HEK293 (cell line): ENCODE data around the gene RFTN1.

ENCODE experiments used
- CTCF ChIA-PET: fragments of 350-600 bp; formaldehyde crosslinking; extraction: SDS; loops from one replicate; lab custom pipeline; 2021; ENCODE audit warnings: antibody characterized with exemption; lab: Yijun Ruan, JAX
- POLR2A ChIA-PET: fragments of 300-600 bp; formaldehyde crosslinking; extraction: SDS; loops from one replicate; lab custom pipeline; 2020; ENCODE audit warnings: antibody characterized with exemption, inconsistent platforms; lab: Yijun Ruan, JAX
- H3K27ac ChIP-seq: fragments of 200-500 bp; sonication (Bioruptor generic); 2 replicates; pipeline ENCODE4 v1.5.1; 2014; ENCODE audit warnings: low read depth, low read length, control low read depth, inconsistent platforms; ENCODE audit errors: extremely low read depth
- H3K36me3 ChIP-seq, 2 experiments: fragments of 200-500 bp in 1 of 2; sonication (Bioruptor generic) in 1 of 2; 1 replicate in 1 of 2; 2 replicates in 1 of 2; pipeline ENCODE4 v1.5.1; 2014 to 2017; ENCODE audit warnings: inconsistent platforms in 2 of 2, low read length in 2 of 2; ENCODE audit not compliant: control insufficient read depth in 2 of 2, insufficient read depth in 1 of 2
- H3K4me1 ChIP-seq: fragments of 200-500 bp; sonication (Bioruptor generic); 2 replicates; pipeline ENCODE4 v1.5.1; 2014; ENCODE audit warnings: mild to moderate bottlenecking, low read length, inconsistent platforms; ENCODE audit not compliant: control insufficient read depth, insufficient read depth
- H3K4me3 ChIP-seq: 2 replicates; pipeline ENCODE4 v1.5.1; 2011; ENCODE audit warnings: low read depth, mild to moderate bottlenecking, control low read depth, low read length, moderate library complexity
- H3K9me3 ChIP-seq: fragments of 200-500 bp; sonication (Bioruptor generic); 2 replicates; pipeline ENCODE4 v1.5.1; 2014; ENCODE audit warnings: low read depth, low read length, inconsistent platforms; ENCODE audit not compliant: control insufficient read depth, insufficient read depth
- ATF2 ChIP-seq: fragments of 450-650 bp; formaldehyde crosslinking; IDR thresholded peaks from 2 replicates; pipeline ENCODE4 v1.5.1; 2016; ENCODE audit warnings: missing biosample characterization, missing genetic modification characterization, low read depth
- GLIS1 ChIP-seq: fragments of 450-650 bp; formaldehyde crosslinking; IDR thresholded peaks from 2 replicates; pipeline ENCODE4 v1.5.1; 2016; ENCODE audit warnings: missing biosample characterization, missing genetic modification characterization
- HIC1 ChIP-seq: fragments of 450-650 bp; formaldehyde crosslinking; IDR thresholded peaks from 2 replicates; pipeline ENCODE4 v1.5.1; 2016; ENCODE audit warnings: missing biosample characterization, missing genetic modification characterization
- ZBTB7A ChIP-seq: fragments of 450-650 bp; formaldehyde crosslinking; IDR thresholded peaks from 2 replicates; pipeline ENCODE4 v1.5.1; 2016; ENCODE audit warnings: low read depth, missing biosample characterization, missing genetic modification characterization
- ZEB2 ChIP-seq: fragments of 450-650 bp; formaldehyde crosslinking; IDR thresholded peaks from 2 replicates; pipeline ENCODE4 v1.5.1; 2016; ENCODE audit warnings: missing biosample characterization, missing genetic modification characterization
- ZFP69B ChIP-seq: fragments of 450-650 bp; formaldehyde crosslinking; IDR thresholded peaks from 2 replicates; pipeline ENCODE4 v1.5.1; 2016; ENCODE audit warnings: missing biosample characterization, missing genetic modification characterization
- ZNF138 ChIP-seq: fragments of 450-650 bp; formaldehyde crosslinking; IDR thresholded peaks from 2 replicates; pipeline ENCODE4 v1.5.1; 2016; ENCODE audit warnings: missing biosample characterization, missing genetic modification characterization, borderline replicate concordance
- ZNF184 ChIP-seq: fragments of 450-650 bp; IDR thresholded peaks from 2 replicates; pipeline ENCODE4 v1.5.1; 2018; ENCODE audit warnings: missing biosample characterization, mild to moderate bottlenecking, missing genetic modification characterization
- ZNF221 ChIP-seq: fragments of 450-650 bp; formaldehyde crosslinking; IDR thresholded peaks from 2 replicates; pipeline ENCODE4 v1.5.1; 2017; ENCODE audit warnings: missing biosample characterization, missing genetic modification characterization, borderline replicate concordance
- ZNF248 ChIP-seq: fragments of 450-650 bp; formaldehyde crosslinking; IDR thresholded peaks from 2 replicates; pipeline ENCODE4 v1.5.1; 2017; ENCODE audit warnings: missing biosample characterization, missing genetic modification characterization
- ZNF274 ChIP-seq, 2 experiments: fragments of 200-500 bp in 1 of 2; fragments of 450-650 bp in 1 of 2; sonication (Bioruptor generic) in 1 of 2; formaldehyde crosslinking in 1 of 2; IDR thresholded peaks; 2 replicates each; pipeline versions ENCODE4 v1.5.1 to v1.6.1; 2014 to 2016; ENCODE audit warnings: borderline replicate concordance in 1 of 2, inconsistent platforms in 1 of 2, low read length in 1 of 2, missing biosample characterization in 1 of 2, missing genetic modification characterization in 1 of 2
- ZNF335 ChIP-seq: fragments of 450-650 bp; formaldehyde crosslinking; conservative IDR thresholded peaks from 2 replicates; pipeline ENCODE4 v1.5.1; 2016; ENCODE audit warnings: missing biosample characterization, missing genetic modification characterization
- ZNF488 ChIP-seq: fragments of 450-650 bp; formaldehyde crosslinking; IDR thresholded peaks from 2 replicates; pipeline ENCODE4 v1.5.1; 2016; ENCODE audit warnings: missing biosample characterization, missing genetic modification characterization
- ZNF530 ChIP-seq: fragments of 450-650 bp; formaldehyde crosslinking; IDR thresholded peaks from 2 replicates; pipeline ENCODE4 v1.5.1; 2016; ENCODE audit warnings: low read depth, missing biosample characterization, missing genetic modification characterization
- ZNF600 ChIP-seq: fragments of 450-650 bp; formaldehyde crosslinking; IDR thresholded peaks from 2 replicates; pipeline ENCODE4 v1.5.1; 2016; ENCODE audit warnings: missing biosample characterization, missing genetic modification characterization
- ZNF624 ChIP-seq: fragments of 450-650 bp; formaldehyde crosslinking; IDR thresholded peaks from 2 replicates; pipeline ENCODE4 v1.5.1; 2017; ENCODE audit warnings: missing biosample characterization, missing genetic modification characterization
- ZNF639 ChIP-seq: fragments of 450-650 bp; formaldehyde crosslinking; IDR thresholded peaks from 2 replicates; pipeline ENCODE4 v1.5.1; 2016; ENCODE audit warnings: missing biosample characterization, missing genetic modification characterization
- ZNF664 ChIP-seq: fragments of 450-650 bp; formaldehyde crosslinking; IDR thresholded peaks from 2 replicates; pipeline ENCODE4 v1.5.1; 2016; ENCODE audit warnings: missing biosample characterization, missing genetic modification characterization
- ZSCAN16 ChIP-seq: fragments of 450-650 bp; formaldehyde crosslinking; IDR thresholded peaks from 2 replicates; pipeline ENCODE4 v1.5.1; 2016; ENCODE audit warnings: missing biosample characterization, missing genetic modification characterization
- ZSCAN23 ChIP-seq: fragments of 450-650 bp; formaldehyde crosslinking; IDR thresholded peaks from 2 replicates; pipeline ENCODE4 v1.5.1; 2016; ENCODE audit warnings: missing biosample characterization, missing genetic modification characterization
- ZSCAN4 ChIP-seq: fragments of 450-650 bp; formaldehyde crosslinking; IDR thresholded peaks from 2 replicates; pipeline ENCODE4 v1.5.1; 2017; ENCODE audit warnings: missing biosample characterization, missing genetic modification characterization

The RFTN1 gene

GRCh38 chr3:16362770-16363169, 150.7 kb downstream of the RFTN1 start (continued):
- no peak for TF ChIP-seq ZNF639 (tag by site-specific recombination)
- TF ChIP-seq ZNF530 = no peak
- TF ChIP-seq GLIS1 (tag by site-specific recombination) = no peak
- no peak for TF ChIP-seq ZSCAN16
- TF ChIP-seq ZNF624 (tag by site-specific recombination) = no peak
- TF ChIP-seq ZNF184 (tag by site-specific recombination) = no peak
- no peak for TF ChIP-seq ZSCAN4 (tag by site-specific recombination)
- TF ChIP-seq ZNF248 (tag by site-specific recombination) = no peak
- TF ChIP-seq, all 188 proteins: peak for 0

GRCh38 chr3:16361087-16361486, 152.4 kb downstream of the RFTN1 start:
- TF ChIP-seq ZNF488 (tag by site-specific recombination) (no peak), ZNF624 (tag by site-specific recombination) (no peak), ZNF274 (IDR thresholded peaks at IDR 0.05; ENCODE audit: low read length) (no peak), ZNF274 (tag by site-specific recombination; IDR thresholded peaks at IDR 0.05; ENCODE audit: borderline replicate concordance) (no peak), ZNF600 (tag by site-specific recombination) (no peak), ZSCAN23 (tag by site-specific recombination) (no peak), ZFP69B (tag by site-specific recombination) (no peak), HIC1 (tag by site-specific recombination) (no peak), ATF2 (tag by site-specific recombination) (no peak)
- ChIA-PET POLR2A (no interaction called here), CTCF (no interaction called here)
- H3K36me3 ChIP-seq = peaks cover 0 to 4% of the 10 kb centered on the region in 2 experiments; a peak in 2 of 3 replicates
- H3K27ac ChIP-seq = no peak overlapping the region
- H3K4me1 ChIP-seq = no peaks in the 10 kb centered on the region
- no peaks in the 10 kb centered on the region for H3K9me3 ChIP-seq
- no peak overlapping the region for H3K4me3 ChIP-seq

GRCh38 chr3:16359331-16359730, 154.2 kb downstream of the RFTN1 start:
- H3K4me3 ChIP-seq = no peak overlapping the region
- peaks cover 0 to 4% of the 10 kb centered on the region in 2 experiments; a peak in 2 of 3 replicates for H3K36me3 ChIP-seq
- H3K4me1 ChIP-seq = no peaks in the 10 kb centered on the region
- no peaks in the 10 kb centered on the region for H3K9me3 ChIP-seq
- no peak overlapping the region for H3K27ac ChIP-seq
- ChIA-PET CTCF (interaction anchor here (0.6 to 0.7 kb wide), 4 partner anchors 9 to 1533 kb away, joined by 4 to 5 read pairs (median 4); no protein-coding TSS in a partner anchor), POLR2A (no interaction called here)
- no peak for TF ChIP-seq ZNF138
- TF ChIP-seq ZNF335 = no peak
- no peak for TF ChIP-seq ZNF664 (tag by site-specific recombination)
- no peak for TF ChIP-seq ZNF221 (tag by site-specific recombination)
- no peak for TF ChIP-seq ZEB2 (tag by site-specific recombination)
- TF ChIP-seq ZBTB7A (tag by site-specific recombination) = no peak
